Measurements from ENCODE around the gene OSBPL2. TPM values are rescaled to one million over a fixed set of nuclear protein-coding genes. Genes with fewer than 3 reads are reported as not detected.

OSBPL2 gene
- total and polyA plus RNA-seq, 7 donors = 27.0 to 36.8 (median 31.7) TPM

- TF ChIP-seq, protein P1, sequence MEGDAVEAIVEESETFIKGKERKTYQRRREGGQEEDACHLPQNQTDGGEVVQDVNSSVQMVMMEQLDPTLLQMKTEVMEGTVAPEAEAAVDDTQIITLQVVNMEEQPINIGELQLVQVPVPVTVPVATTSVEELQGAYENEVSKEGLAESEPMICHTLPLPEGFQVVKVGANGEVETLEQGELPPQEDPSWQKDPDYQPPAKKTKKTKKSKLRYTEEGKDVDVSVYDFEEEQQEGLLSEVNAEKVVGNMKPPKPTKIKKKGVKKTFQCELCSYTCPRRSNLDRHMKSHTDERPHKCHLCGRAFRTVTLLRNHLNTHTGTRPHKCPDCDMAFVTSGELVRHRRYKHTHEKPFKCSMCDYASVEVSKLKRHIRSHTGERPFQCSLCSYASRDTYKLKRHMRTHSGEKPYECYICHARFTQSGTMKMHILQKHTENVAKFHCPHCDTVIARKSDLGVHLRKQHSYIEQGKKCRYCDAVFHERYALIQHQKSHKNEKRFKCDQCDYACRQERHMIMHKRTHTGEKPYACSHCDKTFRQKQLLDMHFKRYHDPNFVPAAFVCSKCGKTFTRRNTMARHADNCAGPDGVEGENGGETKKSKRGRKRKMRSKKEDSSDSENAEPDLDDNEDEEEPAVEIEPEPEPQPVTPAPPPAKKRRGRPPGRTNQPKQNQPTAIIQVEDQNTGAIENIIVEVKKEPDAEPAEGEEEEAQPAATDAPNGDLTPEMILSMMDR (IDR thresholded peaks at IDR 0.05) = no peak
- TF ChIP-seq POLR2A (IDR thresholded peaks at IDR 0.05) = no peak
- TF ChIP-seq POLR2AphosphoS5 (IDR thresholded peaks at IDR 0.05) = no peak
- TF ChIP-seq EP300 (IDR thresholded peaks at IDR 0.05) = no peak
- no peaks in the 10 kb centered on the region for H3K9me3 ChIP-seq
- H3K36me3 ChIP-seq = peaks cover 85 to 93% (median 89%) of the 10 kb centered on the region in 4 donors
- H3K27ac ChIP-seq = no peak overlapping the region
- WGBS, 2 donors = 92 to 93% methylated on average over 25 of the region's 25 CpGs
- no peaks in the 10 kb centered on the region for H3K27me3 ChIP-seq
- H3K4me3 ChIP-seq = no peak overlapping the region
- peaks cover 0 to 15% (median 3%) of the 10 kb centered on the region in 4 donors for H3K4me1 ChIP-seq
- intact Hi-C loops (cut with DNase I) = no loop called here
- no peak for DNase-seq
Observed at GRCh38 chr20:62314711-62315302, 76.5 kb downstream of the OSBPL2 start.

DNA sequence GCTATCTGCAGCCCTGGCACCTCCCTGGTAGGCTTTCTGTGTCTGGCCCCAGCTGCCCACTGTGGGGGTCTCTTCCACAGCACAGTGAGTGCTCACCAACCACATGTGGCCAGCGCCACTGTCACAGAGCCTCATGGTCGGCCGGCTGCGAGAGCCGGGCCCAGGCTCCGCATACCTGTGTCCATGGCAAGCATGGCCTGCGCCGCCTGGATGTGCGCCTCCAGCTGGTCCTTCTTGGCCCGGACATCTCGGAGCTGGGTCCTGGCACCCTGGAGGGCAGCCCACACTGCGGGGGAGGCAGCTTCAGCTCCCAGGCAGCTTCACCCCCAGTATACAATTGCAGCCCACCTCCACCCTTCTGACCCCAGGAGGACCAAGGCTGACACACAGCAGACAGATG lies 77.5 kb downstream of the OSBPL2 start:
- Histone ChIP-seq H3K4me3 (no peak overlapping the region), H3K27ac (no peak overlapping the region), H3K9me3 (no peaks in the 10 kb centered on the region), H3K4me1 (peaks cover 0 to 7% (median 3%) of the 10 kb centered on the region in 4 donors), H3K36me3 (peaks cover 77 to 93% (median 86%) of the 10 kb centered on the region in 4 donors), H3K27me3 (no peaks in the 10 kb centered on the region)
- 95 to 97% methylated on average over 12 of the region's 12 CpGs for WGBS, 2 donors
- DNase-seq = no peak
- intact Hi-C loops (cut with DNase I) = no loop called here
- TF ChIP-seq EP300 (IDR thresholded peaks at IDR 0.05) (no peak), POLR2A (IDR thresholded peaks at IDR 0.05) (no peak), POLR2AphosphoS5 (IDR thresholded peaks at IDR 0.05) (no peak)
- TF ChIP-seq, protein P1 (IDR thresholded peaks at IDR 0.05) = no peak

- WGBS, 2 donors = 89 to 91% methylated on average over 40 of the region's 40 CpGs
- no peak overlapping the region for H3K4me3 ChIP-seq
- H3K4me1 ChIP-seq = peaks cover 0 to under 1% (median 0%) of the 10 kb centered on the region in 4 donors
- TF ChIP-seq EP300 (IDR thresholded peaks at IDR 0.05) (no peak), POLR2A (IDR thresholded peaks at IDR 0.05) (no peak), POLR2AphosphoS5 (IDR thresholded peaks at IDR 0.05) (no peak)
- TF ChIP-seq, protein P1 (IDR thresholded peaks at IDR 0.05) = no peak
- peaks cover 69 to 87% (median 80%) of the 10 kb centered on the region in 4 donors for H3K36me3 ChIP-seq
- intact Hi-C loops (cut with DNase I) = no loop called here
- peak overlapping the region in 3 of 4 donors; percentile 47 to 49 (median 48) for H3K27ac ChIP-seq
- no peak for DNase-seq
- H3K27me3 ChIP-seq = no peaks in the 10 kb centered on the region
- no peaks in the 10 kb centered on the region for H3K9me3 ChIP-seq
Observed at GRCh38 chr20:62316331-62317166, 78.2 kb downstream of the OSBPL2 start.

GRCh38 chr20:62317167-62317655 lies 78.9 kb downstream of the OSBPL2 start:
- H3K36me3 ChIP-seq = peaks cover 62 to 87% (median 79%) of the 10 kb centered on the region in 4 donors
- no peaks in the 10 kb centered on the region for H3K4me1 ChIP-seq
- DNase-seq = no peak
- peak overlapping the region in 3 of 4 donors; percentile 47 to 49 (median 48) for H3K27ac ChIP-seq
- 86 to 89% methylated on average over 18 of the region's 18 CpGs for WGBS, 2 donors
- H3K9me3 ChIP-seq = no peaks in the 10 kb centered on the region
- H3K27me3 ChIP-seq = no peaks in the 10 kb centered on the region
- intact Hi-C loops (cut with DNase I) = no loop called here
- TF ChIP-seq POLR2A (IDR thresholded peaks at IDR 0.05) (no peak), POLR2AphosphoS5 (IDR thresholded peaks at IDR 0.05) (no peak), EP300 (IDR thresholded peaks at IDR 0.05) (no peak)
- TF ChIP-seq, protein P1 (IDR thresholded peaks at IDR 0.05) = no peak
- H3K4me3 ChIP-seq = no peak overlapping the region
